Effector CD4-positive, alpha-beta T cell (primary cell): Measurements from ENCODE around the gene FUT8.
"Not testable (repeated sequence)": the region's sequence is repeated elsewhere in the genome, so short reads cannot be mapped to it uniquely, and the experiment has no call there.

Experiments used
- DNase-seq: peaks from one replicate; pipeline ENCODE4 v3.0.0-alpha.2; 2020

Gene FUT8

GRCh38 chr14:65627315-65627714 lies 214.8 kb downstream of the FUT8 start:
- no peak for DNase-seq

- no peak for DNase-seq
Observed at GRCh38 chr14:65628664-65629063, 216.1 kb downstream of the FUT8 start.

- no peak for DNase-seq
Observed at GRCh38 chr14:65631040-65631439, 218.5 kb downstream of the FUT8 start.

GRCh38 chr14:65632487-65632886 lies 220.0 kb downstream of the FUT8 start:
- DNase-seq, result no peak

DNA sequence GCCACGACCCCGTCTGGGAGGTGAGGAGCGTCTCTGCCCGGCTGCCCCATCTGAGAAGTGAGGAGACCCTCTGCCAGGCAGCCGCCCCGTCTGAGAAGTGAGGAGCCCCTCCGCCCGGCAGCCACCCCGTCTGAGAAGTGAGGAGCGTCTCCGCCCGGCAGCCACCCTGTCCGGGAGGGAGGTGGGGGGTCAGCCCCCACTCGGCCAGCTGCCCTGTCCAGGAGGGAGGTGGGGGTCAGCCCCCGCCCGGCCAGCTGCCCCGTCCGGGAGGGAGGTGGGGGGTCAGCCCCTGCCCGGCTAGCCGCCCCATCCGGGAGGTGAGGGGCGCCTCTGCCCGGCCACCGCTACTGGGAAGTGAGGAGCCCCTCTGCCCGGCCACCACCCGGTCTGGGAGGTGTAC lies 221.1 kb downstream of the FUT8 start:
- not testable (repeated sequence) for DNase-seq

GRCh38 chr14:65637780-65638179 lies 225.2 kb downstream of the FUT8 start:
- no peak for DNase-seq

DNA sequence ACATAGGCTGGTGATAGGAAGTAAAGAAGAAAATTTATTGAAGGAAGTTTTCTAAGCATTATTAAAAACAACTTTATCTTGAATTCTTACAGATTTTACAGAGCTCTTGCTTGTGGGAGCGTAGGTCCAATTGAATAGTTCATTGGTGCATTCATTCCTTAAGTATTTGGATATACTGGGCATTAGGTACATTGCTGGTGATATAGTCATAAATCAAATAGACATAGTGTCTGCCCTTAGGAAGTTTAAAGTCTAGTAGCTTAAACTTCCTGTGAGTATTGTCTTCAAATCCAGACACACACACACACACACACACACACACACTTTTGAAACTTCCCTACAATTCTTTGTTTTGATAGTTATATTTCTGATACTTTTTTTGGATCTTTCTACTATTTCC lies 226.7 kb downstream of the FUT8 start:
- DNase-seq, result no peak

DNA sequence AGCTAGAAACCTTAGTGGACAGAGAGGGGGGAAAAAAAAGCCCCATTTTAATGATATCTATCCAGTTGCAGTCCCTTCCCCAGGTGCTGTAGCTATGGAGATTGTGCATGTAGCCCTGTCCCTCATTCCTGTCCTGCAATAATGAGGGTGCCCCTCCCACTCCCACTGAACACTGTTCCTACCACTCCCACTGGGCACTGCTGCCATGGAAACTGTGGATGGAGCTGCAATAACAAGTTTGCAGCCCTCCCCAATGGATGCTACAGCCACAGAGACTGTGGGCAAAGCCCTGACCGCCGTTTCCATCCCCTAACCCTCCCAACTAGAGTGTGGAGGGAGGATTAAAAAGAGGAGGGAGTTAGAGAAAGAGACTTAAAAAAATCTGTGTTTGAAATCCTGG lies 238.3 kb downstream of the FUT8 start:
- DNase-seq, result no peak

GRCh38 chr14:65656554-65656953 lies 244.0 kb downstream of the FUT8 start:
- DNase-seq, result no peak

- DNase-seq, result no peak
Observed at GRCh38 chr14:65658202-65658601, 245.7 kb downstream of the FUT8 start.

DNA sequence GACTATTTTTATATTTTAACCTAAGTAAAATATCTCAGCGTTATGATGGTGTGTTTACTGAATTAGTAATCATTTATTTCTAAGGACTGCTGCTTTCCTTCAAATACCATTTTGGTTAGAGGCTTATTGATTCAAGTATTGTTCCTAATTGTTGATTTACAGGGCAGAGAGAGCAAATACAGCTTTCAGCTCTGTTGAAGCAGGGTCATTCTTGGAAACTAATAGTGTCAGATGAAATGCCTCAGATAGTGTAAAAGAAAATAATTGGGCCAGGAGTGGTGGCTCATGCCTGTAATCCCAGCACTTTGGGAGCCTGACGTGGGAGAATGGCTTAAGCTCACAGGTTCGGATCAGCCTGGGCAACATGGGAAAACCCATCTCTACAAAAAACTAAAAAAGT lies 249.3 kb downstream of the FUT8 start:
- no peak for DNase-seq

DNA sequence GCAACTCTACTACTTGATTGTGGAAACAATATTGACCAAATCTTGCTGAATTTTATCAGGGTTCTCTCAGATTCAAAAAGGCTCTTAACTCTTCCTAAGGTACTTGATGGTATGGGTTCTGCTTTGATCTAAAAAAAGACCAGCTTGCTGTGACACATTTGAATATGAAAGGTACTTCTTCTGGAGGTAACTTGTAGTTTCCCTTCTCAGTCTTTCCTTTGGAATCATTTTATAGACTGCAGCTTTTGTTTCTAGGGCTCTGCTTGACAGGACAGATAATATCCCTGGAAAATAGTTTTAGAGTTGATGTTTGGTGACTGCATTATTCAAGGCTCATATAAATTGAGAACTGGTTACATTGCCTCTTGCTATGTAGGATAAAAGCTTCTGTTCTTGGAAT lies 251.9 kb downstream of the FUT8 start:
- DNase-seq, result no peak

GRCh38 chr14:65676361-65677014 lies 264.0 kb downstream of the FUT8 start:
- DNase-seq, result no peak

GRCh38 chr14:65685572-65685971 lies 273.0 kb downstream of the FUT8 start:
- no peak for DNase-seq

- DNase-seq, result no peak
Observed at GRCh38 chr14:65686761-65687160, 274.2 kb downstream of the FUT8 start.

- no peak for DNase-seq
Observed at GRCh38 chr14:65689070-65689469, 276.5 kb downstream of the FUT8 start.

DNA sequence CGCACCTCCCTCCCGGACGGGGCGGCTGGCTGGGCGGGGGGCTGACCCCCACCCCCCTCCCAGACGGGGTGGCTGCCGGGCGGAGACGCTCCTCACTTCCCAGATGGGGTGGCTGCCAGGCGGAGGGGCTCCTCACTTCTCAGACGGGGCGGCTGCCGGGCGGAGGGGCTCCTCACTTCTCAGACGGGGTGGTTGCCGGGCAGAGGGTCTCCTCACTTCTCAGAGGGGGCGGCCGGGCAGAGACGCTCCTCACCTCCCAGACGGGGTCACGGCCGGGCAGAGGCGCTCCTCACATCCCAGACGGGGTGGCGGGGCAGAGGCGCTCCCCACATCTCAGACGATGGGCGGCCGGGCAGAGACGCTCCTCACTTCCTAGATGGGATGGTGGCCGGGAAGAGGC lies 280.0 kb downstream of the FUT8 start:
- DNase-seq, result not testable (repeated sequence)

GRCh38 chr14:65696801-65697200 lies 284.3 kb downstream of the FUT8 start:
- DNase-seq, result no peak

- no peak for DNase-seq
Observed at GRCh38 chr14:65703521-65703920, 291.0 kb downstream of the FUT8 start.

DNA sequence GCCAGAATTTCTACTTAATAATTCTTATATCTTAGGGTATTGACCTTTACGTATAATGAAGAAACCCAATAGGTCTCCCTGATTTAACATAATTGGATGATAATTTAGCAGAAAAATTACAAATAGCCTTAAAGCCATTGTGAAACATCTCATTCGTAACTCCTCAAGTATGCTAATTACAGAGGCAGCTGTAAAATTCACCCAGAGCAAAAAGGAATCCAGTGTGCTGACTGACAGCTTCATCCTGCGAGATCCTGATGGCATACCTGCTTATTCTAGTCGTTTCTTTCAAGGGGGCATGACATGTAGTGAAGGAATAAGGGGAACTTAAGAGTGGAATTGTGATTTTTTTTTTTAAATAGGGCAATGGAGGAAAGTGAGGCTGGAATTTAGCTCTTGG lies 291.5 kb downstream of the FUT8 start:
- DNase-seq, result no peak

- no peak for DNase-seq
Observed at GRCh38 chr14:65704437-65704836, 291.9 kb downstream of the FUT8 start.

- DNase-seq, result no peak
Observed at GRCh38 chr14:65704850-65705249, 292.3 kb downstream of the FUT8 start.

DNA sequence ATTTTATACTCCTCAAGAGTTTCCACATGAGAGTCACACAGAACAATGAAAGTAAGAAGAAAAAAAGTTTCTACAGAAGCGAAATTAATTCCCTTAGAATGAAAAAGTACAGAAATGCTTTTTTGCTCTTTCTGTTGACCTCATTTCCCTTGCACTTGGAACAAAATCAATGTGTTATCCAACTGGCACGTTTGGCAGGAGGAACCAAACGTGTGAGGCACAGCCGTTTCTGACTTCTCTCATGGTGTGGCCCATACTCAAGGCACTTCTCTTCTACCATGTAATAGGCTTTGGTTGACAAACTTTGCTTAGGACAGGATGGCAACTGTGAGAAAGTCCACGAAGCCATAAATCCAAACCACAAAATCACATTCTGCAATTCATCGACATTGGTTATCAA lies 297.0 kb downstream of the FUT8 start:
- no peak for DNase-seq

GRCh38 chr14:65716813-65717212 lies 304.3 kb downstream of the FUT8 start:
- not testable (repeated sequence) for DNase-seq

GRCh38 chr14:65717384-65717915 lies 304.9 kb downstream of the FUT8 start:
- not testable (repeated sequence) for DNase-seq
